Measurements from ENCODE around the gene PTPRD.

DNA sequence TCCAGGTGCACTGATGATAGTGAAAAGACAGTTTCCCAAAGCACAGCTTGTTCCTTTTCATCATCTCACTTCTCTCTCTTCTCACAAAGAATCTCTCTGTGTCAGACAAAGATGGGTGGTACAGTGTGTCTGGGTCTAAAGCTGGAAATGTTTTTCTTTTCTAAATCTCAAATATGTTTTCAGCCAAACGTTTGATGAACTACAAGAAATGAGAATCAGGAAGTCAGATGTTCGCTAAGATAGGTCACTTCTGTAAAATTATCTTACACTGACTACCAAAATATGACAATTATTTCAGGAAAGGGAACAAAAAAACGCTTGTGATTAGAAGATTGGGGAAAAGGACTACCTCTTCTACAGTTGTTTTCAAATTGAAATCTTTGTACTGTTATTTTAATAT, 708.8 kb downstream of the PTPRD start:
- TF ChIP-seq, protein P1, sequence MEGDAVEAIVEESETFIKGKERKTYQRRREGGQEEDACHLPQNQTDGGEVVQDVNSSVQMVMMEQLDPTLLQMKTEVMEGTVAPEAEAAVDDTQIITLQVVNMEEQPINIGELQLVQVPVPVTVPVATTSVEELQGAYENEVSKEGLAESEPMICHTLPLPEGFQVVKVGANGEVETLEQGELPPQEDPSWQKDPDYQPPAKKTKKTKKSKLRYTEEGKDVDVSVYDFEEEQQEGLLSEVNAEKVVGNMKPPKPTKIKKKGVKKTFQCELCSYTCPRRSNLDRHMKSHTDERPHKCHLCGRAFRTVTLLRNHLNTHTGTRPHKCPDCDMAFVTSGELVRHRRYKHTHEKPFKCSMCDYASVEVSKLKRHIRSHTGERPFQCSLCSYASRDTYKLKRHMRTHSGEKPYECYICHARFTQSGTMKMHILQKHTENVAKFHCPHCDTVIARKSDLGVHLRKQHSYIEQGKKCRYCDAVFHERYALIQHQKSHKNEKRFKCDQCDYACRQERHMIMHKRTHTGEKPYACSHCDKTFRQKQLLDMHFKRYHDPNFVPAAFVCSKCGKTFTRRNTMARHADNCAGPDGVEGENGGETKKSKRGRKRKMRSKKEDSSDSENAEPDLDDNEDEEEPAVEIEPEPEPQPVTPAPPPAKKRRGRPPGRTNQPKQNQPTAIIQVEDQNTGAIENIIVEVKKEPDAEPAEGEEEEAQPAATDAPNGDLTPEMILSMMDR (conservative IDR thresholded peaks at IDR 0.05; ENCODE audit: low read length), result no peak
- TF ChIP-seq EZH2phosphoT487 (IDR thresholded peaks at IDR 0.05; ENCODE audit: borderline replicate concordance), result no peak

All from Loucy (cell line).